IPS-NIHi7 (cell line): ENCODE results near the gene NCOR1.
"Not testable (repeated sequence)": the region's sequence is repeated elsewhere in the genome, so short reads cannot be mapped to it uniquely, and the experiment has no call there.

Experiments used
- DNase-seq: peaks from one replicate; pipeline ENCODE4 v3.0.0; 2012; ENCODE audit warnings: mixed read lengths; ENCODE audit errors: extremely low spot score

NCOR1 gene

GRCh38 chr17:16100737-16101400 is 114.5 kb downstream of the NCOR1 start:
- DNase-seq: no peak

GRCh38 chr17:16091773-16092172 is 123.6 kb downstream of the NCOR1 start:
- DNase-seq: no peak

- DNase-seq: no peak
These were observed 128.4 kb downstream of the NCOR1 start for GRCh38 chr17:16086957-16087356.

GRCh38 chr17:16085066-16085699 is 130.2 kb downstream of the NCOR1 start:
- no peak for DNase-seq

- DNase-seq: no peak
These were observed 132.1 kb downstream of the NCOR1 start for GRCh38 chr17:16083223-16083622.

- DNase-seq: peak; percentile 14
These were observed 133.7 kb downstream of the NCOR1 start for GRCh38 chr17:16081507-16082087.

GRCh38 chr17:16080366-16080765 is 135.0 kb downstream of the NCOR1 start:
- DNase-seq: no peak

- no peak for DNase-seq
These were observed 139.4 kb downstream of the NCOR1 start for GRCh38 chr17:16075949-16076348.

- DNase-seq: no peak
These were observed 140.9 kb downstream of the NCOR1 start for GRCh38 chr17:16074423-16074822.

GRCh38 chr17:16073845-16074244 is 141.5 kb downstream of the NCOR1 start:
- DNase-seq: no peak

GRCh38 chr17:16072031-16072430 is 143.3 kb downstream of the NCOR1 start:
- DNase-seq: no peak

- DNase-seq: no peak
These were observed 147.0 kb downstream of the NCOR1 start for GRCh38 chr17:16068323-16068722.

- DNase-seq: no peak
These were observed 149.2 kb downstream of the NCOR1 start for GRCh38 chr17:16066125-16066524.

- DNase-seq: no peak
These were observed 153.7 kb downstream of the NCOR1 start for GRCh38 chr17:16061631-16062030.

- DNase-seq: not testable (repeated sequence)
These were observed 160.2 kb downstream of the NCOR1 start for GRCh38 chr17:16055139-16055538.

- DNase-seq: no peak
These were observed 162.8 kb downstream of the NCOR1 start for GRCh38 chr17:16052486-16052885.

- DNase-seq: no peak
These were observed 164.5 kb downstream of the NCOR1 start for GRCh38 chr17:16050844-16051243.

GRCh38 chr17:16048811-16049449 is 166.4 kb downstream of the NCOR1 start:
- no peak for DNase-seq

GRCh38 chr17:16046966-16047365 is 168.4 kb downstream of the NCOR1 start:
- DNase-seq: no peak

GRCh38 chr17:16044487-16044886 is 170.8 kb downstream of the NCOR1 start:
- DNase-seq: no peak

GRCh38 chr17:16040710-16041251 is 174.6 kb downstream of the NCOR1 start:
- DNase-seq: no peak

- DNase-seq: no peak
These were observed 177.7 kb downstream of the NCOR1 start for GRCh38 chr17:16037636-16038035.
